ENCODE measurements around the gene MRPL21.

- TF ChIP-seq CTCF (conservative IDR thresholded peaks at IDR 0.05; ENCODE audit: low read depth, low read length) = no peak
- no peak for TF ChIP-seq EZH2 (IDR thresholded peaks at IDR 0.05; ENCODE audit: borderline replicate concordance, low read depth, low read length, poor library complexity, severe bottlenecking)
These were observed 25.5 kb upstream of the MRPL21 start for GRCh38 chr11:68929135-68929534.

All from A673 (cell line).